Measurements from ENCODE around the gene CCDC158. TPM values are rescaled to one million over a fixed set of nuclear protein-coding genes. Genes with fewer than 3 reads are reported as not detected.

The CCDC158 gene
- total and polyA plus RNA-seq, 2 experiments from 2014 or later, result 0.21 to 0.27 TPM

- Mint-ChIP-seq H3K4me1 (no peaks in the 10 kb centered on the region; the same call in 2 of the 3 replicates), H3K4me3 (no peak overlapping the region), H3K36me3 (ENCODE audit: low read depth) (no peaks in the 10 kb centered on the region), H3K27me3 (ENCODE audit: insufficient read depth, low read depth, poor library complexity) (peaks cover 2% of the 10 kb centered on the region), H3K9me3 (no peaks in the 10 kb centered on the region), H3K27ac (no peak overlapping the region)
- Histone ChIP-seq H3K4me1 (ENCODE audit: insufficient read depth) (no peaks in the 10 kb centered on the region), H4K20me1 (replicated peaks; ENCODE audit: insufficient read depth) (no peaks in the 10 kb centered on the region), H3K9me2 (ENCODE audit: insufficient read depth) (0 out of 2 replicates have a peak, but pooled peaks cover 3% of the 10 kb centered on the region), H3K4me2 (no peak overlapping the region), H3K4me3 (no peak overlapping the region), H3K79me2 (replicated peaks; ENCODE audit: insufficient read depth) (no peaks in the 10 kb centered on the region), H2AFZ (no peak overlapping the region), H3K27me3 (ENCODE audit: insufficient read depth) (no peaks in the 10 kb centered on the region), H3K36me3 (ENCODE audit: insufficient read depth) (no peaks in the 10 kb centered on the region), H3F3A (replicated peaks; ENCODE audit: low read depth) (no peaks in the 10 kb centered on the region), H3K27ac (ENCODE audit: low read depth) (no peak overlapping the region)
- ATAC-seq (no peak), DNase-seq (ENCODE audit: low spot score) (no peak)
- no peak for TF ChIP-seq POLR2AphosphoS5 (IDR thresholded peaks at IDR 0.05; ENCODE audit: low read depth)
- no peak for TF ChIP-seq REST (IDR thresholded peaks at IDR 0.05; ENCODE audit: unreplicated experiment)
- TF ChIP-seq NANOG (IDR thresholded peaks at IDR 0.05; ENCODE audit: borderline replicate concordance), result no peak
- no peak for TF ChIP-seq ZNF331 (CRISPR knock-in tag; IDR thresholded peaks at IDR 0.05; ENCODE audit: low read depth)
- no peak for TF ChIP-seq EZH2phosphoT487 (IDR thresholded peaks at IDR 0.05; ENCODE audit: unreplicated experiment)
- TF ChIP-seq ZNF114 (CRISPR knock-in tag; IDR thresholded peaks at IDR 0.05), result no peak
- TF ChIP-seq EZH2 (IDR thresholded peaks at IDR 0.05; ENCODE audit: low read depth, unreplicated experiment), result no peak
- TF ChIP-seq JUNB (IDR thresholded peaks at IDR 0.05; ENCODE audit: unreplicated experiment), result no peak
- TF ChIP-seq STAT1 (IDR thresholded peaks at IDR 0.05; ENCODE audit: unreplicated experiment), result no peak
- TF ChIP-seq CREB1 (CRISPR knock-in tag; IDR thresholded peaks at IDR 0.05; ENCODE audit: low read depth), result no peak
- no peak for TF ChIP-seq ZNF462 (CRISPR knock-in tag; IDR thresholded peaks at IDR 0.05)
- no peak for TF ChIP-seq ETS1 (IDR thresholded peaks at IDR 0.05)
- no peak for TF ChIP-seq CTCF (conservative IDR thresholded peaks at IDR 0.05; ENCODE audit: low read depth in 2 of 2)
Observed at GRCh38 chr4:76407440-76408119, 13.4 kb downstream of the CCDC158 start.
